HG03097 (cell line): ENCODE measurements around the gene MLX.
A peak's percentile ranks its signal among the peaks of the same experiment; 100 is the strongest.
"Not testable (repeated sequence)": the region's sequence is repeated elsewhere in the genome, so short reads cannot be mapped to it uniquely, and the experiment has no call there.

Source experiments
- ATAC-seq: cut with Tn5 transposase; IDR thresholded peaks from one replicate; pipeline ENCODE4 v1.9.1; 2021; ENCODE audit not compliant: unreplicated experiment, low FRiP score

Gene MLX

DNA sequence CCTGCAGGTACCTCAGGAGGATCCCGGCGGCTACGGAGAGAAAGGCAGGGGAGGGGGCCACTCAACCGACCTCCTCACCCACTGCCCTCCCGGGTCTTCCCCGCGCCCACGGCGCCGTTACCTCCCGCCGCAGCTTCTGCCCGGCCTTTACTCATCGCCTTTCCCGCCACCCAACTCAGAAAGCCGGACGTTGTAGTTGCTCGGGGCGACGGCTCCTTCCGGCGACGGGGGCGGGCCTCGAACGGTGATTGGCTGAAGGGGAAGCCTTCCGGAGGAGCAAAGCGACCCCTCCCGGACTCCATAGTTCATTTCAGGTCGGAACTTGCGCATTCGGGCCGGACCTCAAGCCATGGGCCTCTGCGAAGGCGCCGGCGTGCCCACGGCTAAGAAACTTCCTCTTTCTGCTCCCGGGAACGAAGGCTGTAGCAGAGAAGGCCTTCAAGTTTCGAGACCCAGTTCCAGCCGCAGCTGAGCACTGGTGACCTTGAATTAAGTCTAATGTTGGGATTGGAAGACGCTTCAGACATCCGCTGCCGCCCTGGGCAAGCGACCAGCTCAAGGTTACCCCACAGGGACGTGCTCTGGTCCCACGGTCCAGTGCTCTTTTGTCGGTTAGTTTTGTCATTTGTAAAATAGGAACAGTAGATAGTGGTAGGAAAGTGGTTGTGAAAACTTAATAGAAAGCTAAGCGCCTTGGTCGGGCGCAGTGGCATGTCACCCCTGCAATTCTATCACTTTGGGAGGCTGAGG is 10.8 kb downstream of the MLX start, which contains the start of gene PSMC3IP:
Gene PSMC3IP (minus strand): TSS at position 198 of the 750 bp plus-strand sequence. CDS start 43 bp downstream, at position 155.
- ATAC-seq = peak; percentile 58

DNA sequence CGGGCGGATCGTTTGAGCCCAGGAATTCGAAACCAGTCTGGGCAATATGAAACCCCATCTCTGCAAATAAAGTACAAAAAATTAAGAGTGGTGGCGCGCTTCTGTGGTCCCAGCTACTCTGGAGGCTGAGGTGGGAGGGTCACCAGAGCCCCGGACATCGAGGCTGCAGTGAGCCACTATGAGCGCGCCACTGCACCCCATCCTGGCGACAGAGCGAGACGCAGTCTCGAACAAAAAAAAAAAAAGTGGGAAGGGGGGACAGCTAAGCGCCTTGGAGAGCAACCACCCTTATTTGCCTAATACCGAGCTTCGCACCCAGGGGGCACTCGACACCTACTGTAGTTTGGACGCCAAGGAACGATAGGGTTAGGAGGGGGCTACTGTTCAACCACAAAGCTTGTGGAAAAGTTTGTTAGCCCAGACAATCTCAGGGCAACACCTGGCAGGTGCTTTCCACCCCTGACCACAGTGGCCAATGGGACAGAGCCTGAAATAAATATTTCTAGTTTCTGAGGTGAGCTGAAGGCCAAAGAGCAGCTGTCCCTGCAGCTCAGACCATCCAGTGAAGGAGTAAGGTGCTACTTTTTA is 11.5 kb downstream of the MLX start:
- peak; percentile 36 for ATAC-seq

DNA sequence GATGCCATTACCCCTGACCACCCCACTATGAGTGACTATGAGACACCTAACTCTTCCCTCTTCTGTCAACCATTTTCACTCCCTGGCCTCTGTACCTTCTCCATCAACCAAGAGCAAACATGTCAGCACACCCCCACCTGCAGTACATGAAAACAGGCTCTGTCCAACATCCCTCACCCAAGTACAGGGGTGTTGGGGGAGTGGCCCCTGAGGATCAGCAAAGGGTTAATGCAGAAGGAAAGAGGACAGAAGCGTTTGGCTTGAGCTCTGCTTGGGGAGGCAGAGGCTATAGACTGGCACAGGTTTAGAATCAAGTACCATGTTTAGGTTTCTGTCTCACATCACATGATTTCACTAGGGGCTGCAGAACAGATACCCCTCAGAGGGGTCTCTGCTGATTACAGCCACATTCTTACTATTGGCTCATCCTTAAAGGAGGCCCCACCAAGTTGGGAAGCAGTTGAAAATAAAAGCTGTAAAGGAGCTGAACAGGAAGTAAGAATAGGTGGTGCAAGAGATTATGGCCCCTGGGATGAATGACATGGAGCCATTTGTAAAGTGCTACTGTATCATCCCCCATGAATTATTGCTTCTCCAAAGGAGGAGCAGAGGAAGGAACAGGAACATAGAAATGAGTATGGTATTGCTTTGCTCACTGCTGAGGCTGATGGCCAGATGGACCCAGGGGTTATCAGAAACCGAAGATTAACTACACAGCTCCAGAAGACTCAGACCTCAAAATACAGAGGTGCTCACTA is 13.1 kb downstream of the MLX start:
- ATAC-seq = no peak

DNA sequence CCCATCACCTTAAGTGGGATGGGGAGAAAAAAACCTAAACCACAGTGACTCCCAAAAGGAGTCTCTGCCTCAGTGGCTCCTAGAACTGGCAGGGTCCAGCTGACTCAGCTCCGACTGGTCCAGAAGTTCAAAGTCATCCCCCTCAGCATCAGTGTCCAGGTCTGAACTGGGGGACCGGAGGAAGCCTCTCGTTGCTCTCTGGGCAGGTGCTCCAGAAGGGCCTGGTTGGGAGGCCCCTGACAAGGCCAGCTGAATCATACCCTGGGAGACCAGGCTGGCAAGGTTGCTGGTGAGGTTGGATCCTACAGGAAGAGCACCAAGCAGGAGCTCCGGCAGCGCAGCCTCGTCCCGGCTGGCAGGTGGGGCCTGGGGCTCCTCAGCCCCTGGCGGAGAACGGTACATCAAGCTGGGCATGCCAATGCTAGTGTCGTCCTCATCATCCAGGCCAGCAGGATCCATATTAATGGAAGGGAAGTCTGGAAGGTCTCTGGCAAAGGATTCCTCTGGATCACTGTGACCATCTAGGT is 14.9 kb downstream of the MLX start:
- no peak for ATAC-seq

DNA sequence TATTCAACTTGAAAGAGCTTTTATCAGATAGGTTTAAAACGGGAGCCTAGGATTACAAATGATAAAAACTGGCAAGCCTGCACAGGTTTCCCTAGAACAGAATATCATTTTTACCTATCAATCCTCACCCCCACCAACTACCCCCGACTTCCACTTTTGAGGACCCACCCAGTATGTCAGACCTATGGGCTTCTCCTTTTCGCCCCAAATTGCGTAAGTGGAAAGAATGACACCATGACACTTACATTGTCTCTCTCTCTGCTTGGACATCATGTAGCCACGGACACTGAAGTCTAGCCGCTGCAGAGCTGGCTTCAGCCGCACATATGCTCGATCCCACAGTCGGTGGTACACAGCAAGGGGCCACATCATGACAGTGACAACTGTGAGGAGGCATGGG is 18.0 kb downstream of the MLX start:
- ATAC-seq = no peak

DNA sequence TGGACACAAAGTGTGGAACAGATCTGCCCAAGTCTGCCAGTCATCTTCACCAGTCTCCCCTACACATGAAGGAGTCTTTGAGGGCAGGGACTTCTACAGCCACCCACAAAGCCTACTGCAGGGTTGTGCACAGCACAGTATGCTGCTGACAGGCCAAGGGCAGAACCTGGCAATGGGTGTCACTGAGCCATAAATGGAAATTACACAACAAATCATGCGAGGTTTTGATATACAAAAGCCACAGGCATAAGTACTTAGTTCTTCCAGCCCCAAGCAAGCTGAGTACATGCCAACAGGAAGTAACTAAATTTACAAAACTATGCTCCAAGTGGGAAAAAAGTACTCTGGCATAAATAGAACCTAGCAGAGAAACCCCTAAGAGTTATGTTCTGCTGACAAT is 18.5 kb downstream of the MLX start:
- no peak for ATAC-seq

DNA sequence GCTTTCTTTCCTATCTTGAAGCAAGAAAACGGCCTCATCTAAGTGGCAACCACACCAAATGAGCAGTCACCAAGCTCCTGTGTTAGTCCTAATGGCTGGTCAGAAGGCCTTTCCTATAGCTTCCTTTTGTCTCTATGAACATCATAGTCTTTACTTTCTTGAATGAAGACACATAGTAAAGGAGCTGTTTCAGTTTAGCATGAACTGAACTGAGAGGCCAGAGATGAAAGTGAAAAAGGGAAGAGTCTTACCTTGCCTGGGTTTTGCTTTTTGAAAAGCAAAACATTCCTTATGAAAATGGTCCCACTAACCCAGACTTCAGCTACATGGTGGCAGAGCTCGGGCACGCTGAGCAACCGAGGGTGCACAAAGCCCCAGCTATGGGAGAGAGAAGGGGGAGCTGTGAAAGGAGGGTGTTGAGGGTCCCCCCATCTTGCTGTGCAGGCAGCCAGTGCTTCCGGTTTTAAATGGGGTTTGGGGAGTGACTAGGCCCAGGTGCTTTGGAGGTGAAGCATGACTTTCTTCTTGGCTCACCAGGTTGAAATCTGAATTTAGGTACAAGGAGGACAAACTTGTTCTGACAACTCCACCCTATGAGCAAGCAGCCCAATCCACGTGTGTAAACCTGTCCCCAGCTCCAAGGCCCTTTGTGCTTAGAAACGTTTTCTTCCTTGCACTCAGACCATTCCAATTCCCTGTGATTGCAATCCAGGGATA is 19.8 kb downstream of the MLX start:
- no peak for ATAC-seq

DNA sequence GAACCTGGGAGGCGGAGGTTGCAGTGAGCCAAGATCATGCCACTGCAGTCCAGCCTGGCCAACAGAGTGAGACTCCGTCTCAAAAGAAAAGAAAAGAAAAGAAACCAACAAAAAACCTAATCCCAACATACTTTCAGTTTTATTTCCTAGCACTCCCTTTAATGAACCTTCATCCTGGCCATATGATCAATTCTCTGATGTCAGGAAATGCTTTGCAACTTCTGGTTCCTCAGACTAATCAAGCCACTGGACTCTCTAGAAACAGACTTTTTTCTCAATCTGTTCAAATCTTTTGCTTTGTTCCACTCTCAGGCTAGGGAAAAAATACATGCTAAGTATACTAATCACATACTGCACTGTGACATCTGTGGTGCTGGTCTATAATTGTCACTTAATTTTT is 24.0 kb downstream of the MLX start:
- no peak for ATAC-seq

DNA sequence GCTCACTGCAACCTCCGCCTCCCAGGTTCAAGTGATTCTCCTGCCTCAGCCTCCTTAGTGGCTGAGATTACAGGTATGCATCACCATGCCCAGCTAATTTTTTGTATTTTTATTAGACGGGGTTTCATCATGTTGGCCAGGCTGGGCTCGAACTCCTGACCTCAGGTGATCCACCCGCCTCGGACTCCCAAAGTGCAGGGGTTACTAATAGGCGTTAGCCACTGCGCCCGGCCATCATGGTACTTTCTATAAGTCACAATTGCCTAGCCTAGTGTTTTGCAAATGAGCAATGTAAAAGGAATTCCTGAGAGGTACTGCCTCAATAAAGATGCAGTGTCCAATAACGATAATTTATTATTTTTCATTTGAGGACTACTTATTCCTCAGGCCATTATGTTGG is 24.5 kb downstream of the MLX start:
- no peak for ATAC-seq

DNA sequence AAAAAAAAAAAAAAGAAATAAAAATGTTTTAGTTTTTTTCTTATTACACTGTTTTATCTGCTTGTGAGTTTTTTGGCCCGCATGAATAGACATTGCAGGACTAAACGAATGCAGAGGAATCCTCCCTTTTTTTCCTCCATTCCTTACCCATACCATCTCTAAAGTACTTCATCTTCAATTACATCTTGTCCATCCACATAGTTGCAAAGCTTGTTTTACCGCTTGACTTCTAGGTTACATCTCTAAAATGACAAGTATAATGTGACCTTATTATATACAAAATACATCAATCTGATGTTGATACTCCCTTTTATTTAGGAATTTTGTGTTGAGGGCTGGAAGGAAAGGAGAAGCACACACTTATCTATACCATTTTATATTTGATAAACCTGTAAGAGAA is 29.5 kb downstream of the MLX start:
- ATAC-seq = no peak

DNA sequence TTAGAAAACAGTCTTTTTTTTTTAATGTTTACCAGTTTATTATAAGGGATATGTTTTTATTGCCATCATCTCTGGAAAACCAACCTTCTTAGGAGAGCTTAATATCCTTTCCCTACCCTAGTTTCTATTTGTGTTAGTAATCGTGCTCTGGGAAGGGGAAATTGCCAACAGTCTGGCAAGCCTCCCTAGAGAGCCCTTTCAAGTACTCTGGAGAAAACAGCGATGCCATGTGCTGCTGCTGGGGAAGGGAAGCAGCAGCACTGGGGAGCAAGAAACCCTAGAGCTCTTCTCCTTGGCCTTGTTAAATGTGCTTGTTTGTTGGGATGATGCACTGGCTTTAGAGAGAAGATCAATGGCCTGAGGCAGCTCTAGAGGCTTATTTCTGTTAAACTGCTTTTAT is 32.0 kb downstream of the MLX start:
- no peak for ATAC-seq

DNA sequence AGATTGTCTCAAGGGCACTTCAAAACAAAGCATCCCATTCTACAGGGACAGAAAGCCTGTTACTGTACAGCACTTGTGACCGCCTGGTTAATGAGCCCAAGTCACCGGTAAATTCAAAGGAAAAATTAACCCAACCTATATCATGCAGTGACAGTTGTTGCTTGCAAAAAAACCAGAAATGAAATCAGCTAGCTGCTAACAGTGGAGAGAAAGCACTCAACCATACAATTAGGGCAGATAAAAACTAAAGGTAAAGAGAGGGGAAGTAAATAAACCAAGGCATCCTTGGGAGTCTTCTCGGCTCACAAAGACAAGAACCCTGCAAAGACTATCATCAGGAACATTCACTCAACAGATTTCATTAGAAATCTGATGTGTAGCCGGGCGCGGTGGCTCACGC is 36.4 kb downstream of the MLX start:
- ATAC-seq = no peak

DNA sequence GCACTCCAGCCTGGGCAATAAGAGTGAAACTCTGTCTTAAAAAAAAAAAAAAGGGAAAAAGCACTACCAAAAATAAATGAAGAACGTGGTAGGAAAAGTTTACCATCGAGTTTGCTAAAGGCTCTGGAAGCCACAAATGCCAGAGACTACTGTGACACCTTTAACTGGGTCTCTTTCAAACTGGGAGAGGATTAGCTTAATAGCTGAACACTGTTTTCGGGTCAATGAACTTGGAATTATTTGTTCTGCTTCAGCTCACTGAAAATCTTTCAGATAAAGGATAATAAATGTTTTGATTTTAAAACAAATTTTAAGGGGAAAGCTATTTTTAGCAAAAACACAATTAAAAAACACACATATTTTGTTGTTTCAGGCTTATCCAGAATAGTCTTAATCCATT is 40.9 kb downstream of the MLX start:
- no peak for ATAC-seq

DNA sequence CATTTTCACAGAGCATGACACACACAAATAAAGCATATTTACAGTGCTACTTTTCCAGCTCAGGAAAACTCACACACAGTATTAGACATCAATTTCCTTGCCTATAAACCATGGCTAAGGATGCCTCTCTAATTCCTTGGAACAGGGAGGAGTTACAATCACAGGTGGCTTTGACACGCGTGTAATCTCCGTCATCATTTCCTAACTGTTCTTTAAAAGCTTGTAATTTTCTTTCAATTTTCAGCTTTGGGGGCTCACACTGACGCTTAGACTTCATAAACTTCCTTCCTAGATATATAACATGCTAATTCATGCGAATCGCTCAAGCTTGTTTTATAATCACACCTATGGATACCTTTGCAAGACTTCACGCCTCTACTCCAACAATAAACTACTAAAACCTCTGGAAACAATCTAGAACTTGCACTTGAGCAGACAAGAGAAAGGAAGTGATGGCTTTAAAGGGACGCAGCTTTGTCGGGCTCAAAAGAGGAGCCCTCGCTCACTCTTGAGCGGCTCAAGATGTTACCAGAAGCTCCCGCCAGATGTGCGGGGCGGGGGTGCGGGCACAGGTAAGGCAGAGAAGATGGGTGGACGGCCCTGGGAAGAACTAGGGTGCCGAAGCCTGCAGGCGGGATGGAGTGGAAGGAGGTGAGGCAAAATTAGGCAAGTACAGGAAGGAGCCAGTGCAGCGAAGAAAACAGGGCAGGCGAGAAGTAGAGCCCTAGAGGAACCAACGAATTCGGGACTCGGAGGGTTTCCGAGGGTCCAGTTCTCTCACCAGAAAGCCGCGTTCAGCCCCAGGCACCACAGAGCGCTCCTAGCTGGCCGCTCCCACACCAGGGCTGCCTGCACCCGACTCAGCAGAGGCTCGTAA is 41.6 kb downstream of the MLX start:
- ATAC-seq = no peak

DNA sequence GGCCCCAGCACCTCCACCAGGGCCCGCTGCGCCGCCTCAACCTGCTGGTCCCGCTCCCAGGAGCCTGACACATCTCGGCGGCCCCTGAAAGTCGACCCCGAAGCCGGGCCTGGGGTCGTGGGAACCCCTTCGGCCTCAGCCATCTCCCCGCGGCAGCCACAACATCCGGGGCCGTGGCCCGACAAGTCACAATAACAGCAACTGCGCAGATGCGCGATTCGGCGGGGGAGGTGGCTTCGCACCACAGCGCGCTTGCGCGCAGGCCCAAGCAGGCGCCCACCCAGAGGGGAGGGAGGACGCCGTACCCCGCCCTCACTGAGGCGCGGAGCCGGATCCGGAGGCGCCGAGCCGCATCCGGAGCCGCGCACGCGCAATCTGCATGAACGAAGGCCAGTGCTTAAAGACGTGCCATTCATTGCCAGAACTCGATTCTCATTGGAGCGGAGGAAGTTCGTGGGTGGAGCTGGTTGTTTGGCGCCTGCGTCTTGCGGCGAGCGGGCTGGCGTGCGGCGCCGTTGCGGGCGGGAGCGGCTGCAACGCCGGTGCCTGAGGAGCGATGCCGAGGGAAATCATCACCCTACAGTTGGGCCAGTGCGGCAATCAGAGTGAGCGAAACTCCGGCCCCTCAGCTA is 42.4 kb downstream of the MLX start, which contains the start of the genes RETREG3 and TUBG1:
Gene RETREG3 (minus strand): TSS at position 193 of the 632 bp plus-strand sequence. CDS start 50 bp downstream, at position 143.
Gene TUBG1 (plus strand): TSS at position 502 of the 632 bp plus-strand sequence. CDS start 55 bp downstream, at position 557.
- peak; percentile 84 for ATAC-seq

DNA sequence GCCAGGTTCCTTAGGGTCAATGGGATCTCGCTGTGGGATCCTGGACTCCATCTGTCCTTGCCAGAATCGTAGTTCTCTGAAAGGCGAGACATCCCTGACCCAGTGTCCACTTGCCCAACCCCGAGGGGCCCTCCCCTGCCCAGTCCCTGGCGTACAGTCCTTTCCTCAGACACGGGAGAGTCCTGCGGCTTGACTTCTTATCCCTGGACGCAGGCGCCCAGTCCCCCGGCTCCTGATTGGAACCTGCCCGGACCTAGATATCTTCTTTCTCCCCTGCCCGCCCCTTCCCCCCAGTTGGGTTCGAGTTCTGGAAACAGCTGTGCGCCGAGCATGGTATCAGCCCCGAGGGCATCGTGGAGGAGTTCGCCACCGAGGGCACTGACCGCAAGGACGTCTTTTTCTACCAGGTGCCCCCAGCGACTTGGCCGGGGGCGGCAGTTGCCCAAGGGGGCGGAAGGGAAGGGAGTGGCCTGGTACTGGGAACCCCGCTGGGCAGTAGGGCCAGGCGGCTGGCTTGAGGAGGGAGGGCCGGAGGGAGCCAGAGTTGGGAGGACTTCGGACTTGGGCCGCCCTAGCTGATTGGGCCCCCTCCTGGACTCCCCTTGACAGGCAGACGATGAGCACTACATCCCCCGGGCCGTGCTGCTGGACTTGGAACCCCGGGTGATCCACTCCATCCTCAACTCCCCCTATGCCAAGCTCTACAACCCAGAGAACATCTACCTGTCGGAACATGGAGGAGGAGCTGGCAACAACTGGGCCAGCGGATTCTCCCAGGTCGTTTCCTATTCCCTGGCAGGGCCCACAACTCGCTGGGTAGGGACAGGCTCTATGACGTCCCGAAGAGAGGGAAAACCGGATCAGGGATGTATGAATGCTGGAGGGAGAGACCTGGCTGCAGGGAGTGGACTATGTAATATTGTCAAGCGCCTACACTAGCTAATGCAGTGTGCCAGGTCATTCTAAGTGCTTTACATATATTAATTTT is 43.2 kb downstream of the MLX start:
- not testable (repeated sequence) for ATAC-seq

DNA sequence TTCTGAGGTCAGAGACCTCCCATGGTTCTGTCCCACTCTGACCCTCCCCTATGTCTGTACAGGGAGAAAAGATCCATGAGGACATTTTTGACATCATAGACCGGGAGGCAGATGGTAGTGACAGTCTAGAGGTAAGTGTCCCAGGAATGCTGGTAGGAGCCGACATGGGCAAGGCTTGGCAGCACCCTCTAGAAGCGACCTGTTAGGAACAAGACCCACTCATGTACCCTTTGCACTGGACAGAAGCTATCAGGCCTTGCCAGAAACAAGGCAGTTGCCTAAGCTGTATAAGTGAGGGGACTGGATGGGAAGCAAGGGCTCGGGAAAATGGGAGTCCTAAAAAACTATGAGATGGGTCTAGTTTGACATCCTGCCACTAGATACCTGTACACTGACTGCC is 45.1 kb downstream of the MLX start:
- ATAC-seq = no peak
